ENCODE data around the gene RBCK1.
"Not testable (repeated sequence)": the region's sequence is repeated elsewhere in the genome, so short reads cannot be mapped to it uniquely, and the experiment has no call there.

Gene RBCK1

GRCh38 chr20:380763-381580 is 27.1 kb upstream of the RBCK1 start:
- Histone ChIP-seq H3K36me3 (ENCODE audit: insufficient read depth, low read depth, low read length) (no peaks in the 10 kb centered on the region), H3K4me3 (ENCODE audit: low read length) (peak overlapping the region; percentile 64; the same call in 1 of the 2 replicates), H3K27me3 (ENCODE audit: insufficient read depth, low read length) (peaks cover 36% of the 10 kb centered on the region), H3K9ac (ENCODE audit: low read depth, low read length) (peak overlapping the region; percentile 41; the same call in 1 of the 2 replicates), H3K4me1 (ENCODE audit: insufficient read depth, low read length) (0 out of 2 replicates have a peak, but pooled peaks cover 5% of the 10 kb centered on the region), H3K9me3 (ENCODE audit: insufficient read depth, low read depth, low read length) (no peaks in the 10 kb centered on the region), H3K27ac (ENCODE audit: low read length) (no peak overlapping the region)

DNA sequence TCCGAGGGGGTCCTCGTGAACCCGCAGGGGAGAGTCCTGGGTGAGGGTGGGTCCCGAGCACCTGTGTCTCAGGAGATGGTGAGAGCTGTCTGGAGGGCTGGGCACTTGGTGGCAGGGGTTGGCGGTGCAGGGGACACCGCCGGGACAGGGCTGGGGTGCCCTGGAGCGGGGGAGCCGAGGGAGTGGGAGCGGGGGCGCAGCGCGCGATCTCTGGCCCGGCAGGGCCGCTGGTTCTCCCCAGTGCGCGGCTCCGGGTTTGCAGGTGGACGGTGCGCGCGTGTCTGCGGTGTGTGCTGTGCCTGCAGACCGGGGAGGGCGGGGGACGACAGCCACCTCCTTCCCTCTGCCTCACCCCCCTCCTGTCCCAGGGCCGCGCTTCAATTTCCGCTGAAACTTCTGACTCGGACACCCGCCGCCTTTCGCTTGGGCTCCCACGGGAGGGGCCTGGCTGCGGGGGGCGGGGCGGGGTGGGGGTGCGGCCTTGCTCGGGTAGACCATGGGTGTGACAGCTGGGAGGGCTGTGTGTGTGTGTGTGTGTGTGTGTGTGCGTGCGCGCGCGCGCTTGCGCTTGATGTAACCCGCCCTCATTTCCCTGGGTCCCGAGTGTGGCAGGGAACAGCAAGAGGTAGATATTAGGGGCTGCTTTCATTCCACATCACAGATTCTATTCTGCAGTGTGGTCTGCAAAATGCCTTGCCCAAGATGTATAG is 26.4 kb upstream of the RBCK1 start:
- peaks cover 36% of the 10 kb centered on the region for H3K27me3 ChIP-seq (ENCODE audit: insufficient read depth, low read length)
- H3K9ac ChIP-seq (ENCODE audit: low read depth, low read length), result no peak overlapping the region
- 0 out of 2 replicates have a peak, but pooled peaks cover 5% of the 10 kb centered on the region for H3K4me1 ChIP-seq (ENCODE audit: insufficient read depth, low read length)
- H3K36me3 ChIP-seq (ENCODE audit: insufficient read depth, low read depth, low read length), result no peaks in the 10 kb centered on the region
- no peak overlapping the region for H3K27ac ChIP-seq (ENCODE audit: low read length)
- no peaks in the 10 kb centered on the region for H3K9me3 ChIP-seq (ENCODE audit: insufficient read depth, low read depth, low read length)
- peak overlapping the region; percentile 64; the same call in 1 of the 2 replicates for H3K4me3 ChIP-seq (ENCODE audit: low read length)

- H3K4me1 ChIP-seq (ENCODE audit: insufficient read depth, low read length), result 0 out of 2 replicates have a peak, but pooled peaks cover 5% of the 10 kb centered on the region
- H3K27me3 ChIP-seq (ENCODE audit: insufficient read depth, low read length), result peaks cover 36% of the 10 kb centered on the region
- no peak overlapping the region for H3K27ac ChIP-seq (ENCODE audit: low read length)
- no peaks in the 10 kb centered on the region for H3K36me3 ChIP-seq (ENCODE audit: insufficient read depth, low read depth, low read length)
- H3K9me3 ChIP-seq (ENCODE audit: insufficient read depth, low read depth, low read length), result no peaks in the 10 kb centered on the region
- no peak overlapping the region for H3K9ac ChIP-seq (ENCODE audit: low read depth, low read length)
- peak overlapping the region; percentile 43; the same call in 1 of the 2 replicates for H3K4me3 ChIP-seq (ENCODE audit: low read length)
Observed at GRCh38 chr20:382291-383115, 25.6 kb upstream of the RBCK1 start.

DNA sequence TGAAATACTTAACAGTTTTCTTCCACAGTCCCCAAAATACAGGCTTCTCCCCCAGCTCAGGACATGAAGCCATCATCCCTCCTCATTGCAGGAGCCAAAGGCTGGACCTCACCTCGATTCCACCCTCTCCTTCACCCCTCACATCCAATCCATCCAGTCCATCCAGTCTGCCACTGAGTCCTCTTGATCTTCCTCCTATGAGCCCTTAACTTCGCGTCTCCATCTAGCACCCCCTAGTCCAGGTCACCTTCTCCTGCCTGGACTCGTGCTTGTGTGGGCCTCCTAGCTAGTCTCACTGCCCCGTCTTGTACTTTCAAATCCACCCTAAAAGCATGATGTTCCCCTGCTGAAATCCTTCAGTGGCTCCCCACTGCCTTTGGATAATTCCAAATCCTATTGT is 24.2 kb upstream of the RBCK1 start:
- no peak overlapping the region for H3K9ac ChIP-seq (ENCODE audit: low read depth, low read length)
- H3K9me3 ChIP-seq (ENCODE audit: insufficient read depth, low read depth, low read length), result no peaks in the 10 kb centered on the region
- H3K4me1 ChIP-seq (ENCODE audit: insufficient read depth, low read length), result 0 out of 2 replicates have a peak, but pooled peaks cover 5% of the 10 kb centered on the region
- H3K27ac ChIP-seq (ENCODE audit: low read length), result no peak overlapping the region
- H3K36me3 ChIP-seq (ENCODE audit: insufficient read depth, low read depth, low read length), result no peaks in the 10 kb centered on the region; the same call in 1 of the 2 replicates
- peaks cover 36% of the 10 kb centered on the region for H3K27me3 ChIP-seq (ENCODE audit: insufficient read depth, low read length)
- no peak overlapping the region for H3K4me3 ChIP-seq (ENCODE audit: low read length)

DNA sequence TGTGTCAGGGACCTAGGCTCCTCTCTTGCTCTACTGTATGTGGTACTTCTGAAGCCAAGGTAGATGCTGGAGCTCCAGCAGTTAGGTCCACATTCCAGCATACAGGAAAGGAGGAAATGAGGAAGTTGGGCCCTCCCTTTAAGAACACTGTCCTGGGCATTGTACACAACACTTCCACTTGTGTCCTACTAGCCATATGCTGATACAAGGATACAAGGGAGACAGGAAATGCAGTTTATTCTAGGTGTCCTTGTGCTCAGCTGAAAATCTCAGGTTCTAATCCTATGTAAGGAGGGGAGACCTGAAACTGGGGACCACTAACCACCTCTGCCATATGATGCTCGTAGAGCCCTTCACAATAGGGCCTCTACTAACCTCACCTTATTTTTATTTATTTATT is 23.4 kb upstream of the RBCK1 start:
- Histone ChIP-seq H3K36me3 (ENCODE audit: insufficient read depth, low read depth, low read length) (peaks cover 3% of the 10 kb centered on the region; the same call in 1 of the 2 replicates), H3K9me3 (ENCODE audit: insufficient read depth, low read depth, low read length) (no peaks in the 10 kb centered on the region), H3K27me3 (ENCODE audit: insufficient read depth, low read length) (peaks cover 34% of the 10 kb centered on the region), H3K4me1 (ENCODE audit: insufficient read depth, low read length) (0 out of 2 replicates have a peak, but pooled peaks cover 5% of the 10 kb centered on the region), H3K9ac (ENCODE audit: low read depth, low read length) (no peak overlapping the region), H3K27ac (ENCODE audit: low read length) (no peak overlapping the region), H3K4me3 (ENCODE audit: low read length) (no peak overlapping the region)

- Histone ChIP-seq H3K4me1 (ENCODE audit: insufficient read depth, low read length) (0 out of 2 replicates have a peak, but pooled peaks cover 5% of the 10 kb centered on the region), H3K9ac (ENCODE audit: low read depth, low read length) (no peak overlapping the region), H3K27me3 (ENCODE audit: insufficient read depth, low read length) (peaks cover 28% of the 10 kb centered on the region), H3K36me3 (ENCODE audit: insufficient read depth, low read depth, low read length) (peaks cover 4% of the 10 kb centered on the region; the same call in 1 of the 2 replicates), H3K27ac (ENCODE audit: low read length) (no peak overlapping the region), H3K4me3 (ENCODE audit: low read length) (no peak overlapping the region), H3K9me3 (ENCODE audit: insufficient read depth, low read depth, low read length) (no peaks in the 10 kb centered on the region)
Observed at GRCh38 chr20:385448-385847, 22.7 kb upstream of the RBCK1 start.

- not testable (repeated sequence) for H3K4me3 ChIP-seq (ENCODE audit: low read length); H3K9ac ChIP-seq (ENCODE audit: low read depth, low read length); H3K36me3 ChIP-seq (ENCODE audit: insufficient read depth, low read depth, low read length); H3K4me1 ChIP-seq (ENCODE audit: insufficient read depth, low read length); H3K9me3 ChIP-seq (ENCODE audit: insufficient read depth, low read depth, low read length); H3K27ac ChIP-seq (ENCODE audit: low read length)
- H3K27me3 ChIP-seq (ENCODE audit: insufficient read depth, low read length), result peaks cover 22% of the 10 kb centered on the region
Observed at GRCh38 chr20:386634-387033, 21.5 kb upstream of the RBCK1 start.

DNA sequence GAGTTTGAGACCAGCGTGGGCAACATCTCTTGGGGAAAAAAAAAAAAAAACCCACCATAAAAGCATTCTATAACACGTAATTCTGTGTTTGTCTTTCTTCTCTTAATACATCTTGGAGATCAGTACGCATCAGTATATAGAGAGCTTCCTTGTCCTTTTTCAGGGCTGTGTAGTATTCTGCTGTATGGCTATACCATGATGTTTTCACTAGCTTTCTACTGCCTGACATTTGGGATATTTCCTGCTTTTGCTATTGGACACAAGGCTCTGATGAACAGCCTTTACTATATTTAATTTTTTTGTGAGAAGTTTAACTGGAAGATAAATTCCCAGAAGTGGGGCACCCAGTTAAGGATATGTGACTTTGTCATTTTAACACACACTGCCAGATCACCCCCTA is 20.6 kb upstream of the RBCK1 start:
- no peak overlapping the region for H3K27ac ChIP-seq (ENCODE audit: low read length)
- no peak overlapping the region for H3K4me3 ChIP-seq (ENCODE audit: low read length)
- H3K36me3 ChIP-seq (ENCODE audit: insufficient read depth, low read depth, low read length), result peaks cover 8% of the 10 kb centered on the region; the same call in 1 of the 2 replicates

GRCh38 chr20:388034-388994 is 19.8 kb upstream of the RBCK1 start:
- H3K9me3 ChIP-seq (ENCODE audit: insufficient read depth, low read depth, low read length), result no peaks in the 10 kb centered on the region
- no peak overlapping the region for H3K9ac ChIP-seq (ENCODE audit: low read depth, low read length)
- no peaks in the 10 kb centered on the region for H3K4me1 ChIP-seq (ENCODE audit: insufficient read depth, low read length)
- H3K4me3 ChIP-seq (ENCODE audit: low read length), result no peak overlapping the region
- peaks cover 8% of the 10 kb centered on the region; the same call in 1 of the 2 replicates for H3K36me3 ChIP-seq (ENCODE audit: insufficient read depth, low read depth, low read length)
- peaks cover 6% of the 10 kb centered on the region; the same call in 1 of the 2 replicates for H3K27me3 ChIP-seq (ENCODE audit: insufficient read depth, low read length)
- no peak overlapping the region for H3K27ac ChIP-seq (ENCODE audit: low read length)

More for the DNA sequence above, 20.6 kb upstream of the RBCK1 start:
- Histone ChIP-seq H3K9me3 (ENCODE audit: insufficient read depth, low read depth, low read length) (no peaks in the 10 kb centered on the region), H3K9ac (ENCODE audit: low read depth, low read length) (no peak overlapping the region), H3K4me1 (ENCODE audit: insufficient read depth, low read length) (no peaks in the 10 kb centered on the region), H3K27me3 (ENCODE audit: insufficient read depth, low read length) (peaks cover 14% of the 10 kb centered on the region)

DNA sequence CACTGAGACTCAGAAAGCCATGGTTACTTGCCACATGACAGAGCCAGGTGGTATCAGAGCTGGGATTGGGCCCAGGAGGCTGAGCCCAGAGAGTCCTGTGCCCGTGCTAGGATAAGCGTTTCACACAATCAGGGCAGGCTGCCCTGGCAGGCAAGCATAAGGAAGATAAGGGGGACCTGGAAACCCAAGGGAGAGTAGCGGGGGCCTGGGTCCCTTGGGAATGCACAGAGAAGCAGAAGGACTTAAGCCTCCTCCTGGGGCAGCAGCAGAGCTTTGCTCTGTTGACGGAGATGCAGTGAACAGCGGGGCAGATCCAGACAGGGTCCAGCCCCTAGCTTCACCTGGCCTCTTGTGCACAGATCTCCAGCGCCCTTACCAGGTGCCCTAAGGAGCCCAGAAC is 18.9 kb upstream of the RBCK1 start:
- H3K27me3 ChIP-seq (ENCODE audit: insufficient read depth, low read length), result no peaks in the 10 kb centered on the region
- H3K27ac ChIP-seq (ENCODE audit: low read length), result no peak overlapping the region
- H3K9ac ChIP-seq (ENCODE audit: low read depth, low read length), result no peak overlapping the region
- peaks cover 13% of the 10 kb centered on the region for H3K36me3 ChIP-seq (ENCODE audit: insufficient read depth, low read depth, low read length)
- no peaks in the 10 kb centered on the region for H3K9me3 ChIP-seq (ENCODE audit: insufficient read depth, low read depth, low read length)
- no peaks in the 10 kb centered on the region for H3K4me1 ChIP-seq (ENCODE audit: insufficient read depth, low read length)
- H3K4me3 ChIP-seq (ENCODE audit: low read length), result no peak overlapping the region

All from iPS-20b (cell line).